GM12878 (cell line): ENCODE results near the gene POU6F2.
"Not testable (repeated sequence)": the region's sequence is repeated elsewhere in the genome, so short reads cannot be mapped to it uniquely, and the experiment has no call there.

Experiments
- ASH2L ChIP-seq: fragments of 300-600, 200-600 bp; sonication (generic); IDR thresholded peaks from 2 replicates; pipeline ENCODE4 v1.6.1; 2017; ENCODE audit warnings: low read depth, mild to moderate bottlenecking, borderline replicate concordance
- CEBPB ChIP-seq, 2 experiments: fragments of 150-350 bp in 1 of 2; IDR thresholded peaks; 2 replicates each; pipeline ENCODE4 v1.6.1; 2012 to 2014; ENCODE audit warnings: low read depth in 2 of 2, low read length in 2 of 2, borderline replicate concordance in 1 of 2, inconsistent platforms in 1 of 2
- POLR2AphosphoS2 ChIP-seq: IDR thresholded peaks from 2 replicates; pipeline ENCODE4 v1.6.1; 2011; ENCODE audit warnings: low read depth, mild to moderate bottlenecking, low read length, improper control_type of control experiment, moderate library complexity
- TF ChIP-seq, protein P1 (sequence below), 3 experiments: IDR thresholded peaks in 2 of 3; conservative IDR thresholded peaks in 1 of 3; 2 replicates each; pipeline ENCODE4 v1.5.1; 2011; ENCODE audit warnings: low read depth in 3 of 3, low read length in 3 of 3, mild to moderate bottlenecking in 3 of 3, control low read depth in 2 of 3, moderate library complexity in 2 of 3, inconsistent platforms in 1 of 3, mixed read lengths in 1 of 3; ENCODE audit not compliant: control insufficient read depth in 2 of 3, insufficient read depth in 1 of 3; ENCODE audit errors: extremely low read depth in 1 of 3

DNA sequence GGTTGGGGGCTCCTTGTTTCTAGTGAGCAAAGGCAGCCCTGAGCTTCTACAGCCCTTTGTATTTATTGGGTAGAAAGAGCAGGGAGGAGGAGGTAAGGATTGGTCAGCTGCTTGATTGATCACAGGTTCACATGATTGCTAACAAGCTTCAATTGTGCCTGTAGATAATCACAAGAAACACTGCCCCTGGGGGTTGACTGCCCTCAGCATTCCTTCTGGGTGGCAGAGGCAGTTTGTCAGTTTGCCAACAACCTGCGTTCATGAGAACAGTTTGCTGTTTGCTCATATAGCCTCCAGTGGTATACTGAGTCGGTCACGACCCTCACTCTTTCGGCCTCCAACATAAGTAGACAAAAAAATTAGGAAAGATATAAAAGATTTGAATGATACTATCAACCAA lies 30.2 kb upstream of the POU6F2 start:
- not testable (repeated sequence) for TF ChIP-seq POLR2AphosphoS2; ASH2L; CEBPB (IDR thresholded peaks at IDR 0.05; ENCODE audit: borderline replicate concordance in 1 of 2, low read depth in 2 of 2, low read length in 2 of 2)
- TF ChIP-seq, protein P1, sequence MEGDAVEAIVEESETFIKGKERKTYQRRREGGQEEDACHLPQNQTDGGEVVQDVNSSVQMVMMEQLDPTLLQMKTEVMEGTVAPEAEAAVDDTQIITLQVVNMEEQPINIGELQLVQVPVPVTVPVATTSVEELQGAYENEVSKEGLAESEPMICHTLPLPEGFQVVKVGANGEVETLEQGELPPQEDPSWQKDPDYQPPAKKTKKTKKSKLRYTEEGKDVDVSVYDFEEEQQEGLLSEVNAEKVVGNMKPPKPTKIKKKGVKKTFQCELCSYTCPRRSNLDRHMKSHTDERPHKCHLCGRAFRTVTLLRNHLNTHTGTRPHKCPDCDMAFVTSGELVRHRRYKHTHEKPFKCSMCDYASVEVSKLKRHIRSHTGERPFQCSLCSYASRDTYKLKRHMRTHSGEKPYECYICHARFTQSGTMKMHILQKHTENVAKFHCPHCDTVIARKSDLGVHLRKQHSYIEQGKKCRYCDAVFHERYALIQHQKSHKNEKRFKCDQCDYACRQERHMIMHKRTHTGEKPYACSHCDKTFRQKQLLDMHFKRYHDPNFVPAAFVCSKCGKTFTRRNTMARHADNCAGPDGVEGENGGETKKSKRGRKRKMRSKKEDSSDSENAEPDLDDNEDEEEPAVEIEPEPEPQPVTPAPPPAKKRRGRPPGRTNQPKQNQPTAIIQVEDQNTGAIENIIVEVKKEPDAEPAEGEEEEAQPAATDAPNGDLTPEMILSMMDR (IDR thresholded peaks at IDR 0.05 in 2 of 3, conservative IDR thresholded peaks at IDR 0.05 in 1 of 3; ENCODE audit: control insufficient read depth in 2 of 3, extremely low read depth in 1 of 3, insufficient read depth in 1 of 3, low read depth in 3 of 3, low read length in 3 of 3): not testable (repeated sequence)
